GM19463 (cell line): ENCODE results near the gene FAIM2.

Experiments used
- ATAC-seq: cut with Tn5 transposase; IDR thresholded peaks from one replicate; pipeline ENCODE4 v1.9.1; 2021; ENCODE audit warnings: mild to moderate bottlenecking, moderate library complexity; ENCODE audit not compliant: unreplicated experiment

The FAIM2 gene

DNA sequence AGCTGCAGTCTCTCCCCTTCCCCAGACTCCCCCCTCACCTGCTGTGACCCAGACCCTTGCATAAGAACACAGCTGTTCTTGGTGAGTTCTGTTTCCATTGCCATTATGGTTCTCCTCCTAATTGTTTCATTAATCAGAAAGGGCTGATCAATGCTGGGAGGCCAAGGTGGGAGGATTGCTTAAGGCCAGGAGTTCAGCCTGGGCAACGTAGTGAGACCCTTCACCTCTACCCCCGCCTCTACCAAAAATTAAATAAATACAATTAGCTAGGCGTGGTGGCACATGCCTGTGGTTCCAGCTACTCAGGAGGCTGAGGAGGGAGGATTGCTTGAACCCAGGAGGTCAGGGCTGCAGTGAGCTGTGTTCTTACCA, 17.2 kb upstream of the FAIM2 start:
- no peak for ATAC-seq

DNA sequence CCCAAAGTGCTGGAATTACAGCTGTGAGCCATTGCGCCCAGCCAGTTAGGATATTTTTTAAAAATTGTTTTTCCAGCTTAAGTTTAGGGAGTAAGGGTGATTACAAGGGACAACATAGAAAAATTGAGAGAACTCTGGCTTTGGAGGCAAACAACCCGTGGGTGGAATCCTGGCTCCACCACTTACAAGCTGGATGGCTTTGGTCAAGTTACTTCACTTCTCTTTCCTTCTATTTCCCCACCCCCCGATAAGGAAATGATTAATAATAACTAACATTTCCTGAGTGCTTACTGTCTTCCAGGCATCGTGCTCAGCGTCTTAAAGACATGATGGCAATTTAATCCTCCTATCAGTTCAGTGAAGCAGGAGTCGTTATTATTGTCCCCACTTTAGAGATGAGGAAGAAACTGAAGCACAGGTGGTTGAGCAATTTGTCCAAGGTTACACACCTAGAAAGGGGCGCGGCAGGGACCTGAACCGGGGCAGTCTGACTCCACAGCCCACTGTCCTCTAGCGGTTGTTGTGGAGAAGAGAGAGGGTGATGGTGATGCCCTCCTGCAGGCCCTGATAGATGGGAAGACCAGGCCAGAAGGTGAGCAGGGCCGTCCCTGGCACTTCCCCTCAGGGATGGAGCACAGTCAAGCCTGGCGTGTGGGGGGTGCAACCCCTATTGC, 16.7 kb upstream of the FAIM2 start:
- no peak for ATAC-seq

DNA sequence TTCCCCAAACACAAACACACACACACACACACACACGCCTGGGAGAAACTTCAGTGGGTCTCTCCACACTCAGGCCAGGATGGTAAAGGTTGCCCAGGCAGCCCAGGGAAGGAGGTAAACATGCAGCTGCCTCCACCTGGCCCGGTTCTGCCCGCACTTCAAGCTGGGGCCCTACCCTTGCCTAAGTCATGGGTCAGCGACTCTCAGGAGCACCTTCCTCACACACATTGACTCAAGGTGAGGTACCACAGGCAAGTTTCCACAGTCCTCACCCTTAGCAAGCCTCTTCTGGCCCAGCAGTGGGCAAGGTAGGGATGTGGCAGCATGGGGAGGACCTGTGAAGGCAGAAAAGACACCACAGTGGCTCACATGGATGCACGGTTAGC, 14.1 kb upstream of the FAIM2 start:
- ATAC-seq = no peak

DNA sequence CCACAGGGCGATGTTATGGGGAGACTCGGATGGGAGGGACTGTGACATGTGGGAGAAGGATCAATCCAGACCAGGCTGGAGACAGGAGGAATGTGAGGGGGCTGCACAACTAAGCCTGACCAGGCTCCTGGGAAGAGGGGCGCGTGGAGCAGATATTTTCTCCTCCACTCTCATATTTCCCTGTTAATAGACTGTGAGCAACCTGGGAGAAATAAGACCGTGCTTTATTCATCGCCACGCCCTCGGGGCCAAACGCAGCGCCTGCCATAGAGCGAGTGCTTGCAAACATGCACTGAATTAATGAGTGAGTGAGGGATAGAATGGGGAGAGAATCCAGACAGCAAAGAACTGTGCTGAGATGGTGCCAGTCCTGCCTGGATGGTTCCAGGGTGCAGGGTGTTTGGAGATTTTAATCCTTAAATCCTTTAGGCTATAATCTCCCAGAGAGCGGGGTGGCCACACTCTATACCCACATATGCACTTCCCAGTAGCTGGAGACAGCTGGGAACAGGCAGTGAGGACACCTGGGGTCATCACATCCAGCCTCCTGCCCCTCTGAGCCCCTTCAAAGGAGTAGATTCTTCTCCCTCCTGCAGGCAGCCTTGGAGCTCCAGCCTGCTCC, 13.6 kb upstream of the FAIM2 start:
- no peak for ATAC-seq

DNA sequence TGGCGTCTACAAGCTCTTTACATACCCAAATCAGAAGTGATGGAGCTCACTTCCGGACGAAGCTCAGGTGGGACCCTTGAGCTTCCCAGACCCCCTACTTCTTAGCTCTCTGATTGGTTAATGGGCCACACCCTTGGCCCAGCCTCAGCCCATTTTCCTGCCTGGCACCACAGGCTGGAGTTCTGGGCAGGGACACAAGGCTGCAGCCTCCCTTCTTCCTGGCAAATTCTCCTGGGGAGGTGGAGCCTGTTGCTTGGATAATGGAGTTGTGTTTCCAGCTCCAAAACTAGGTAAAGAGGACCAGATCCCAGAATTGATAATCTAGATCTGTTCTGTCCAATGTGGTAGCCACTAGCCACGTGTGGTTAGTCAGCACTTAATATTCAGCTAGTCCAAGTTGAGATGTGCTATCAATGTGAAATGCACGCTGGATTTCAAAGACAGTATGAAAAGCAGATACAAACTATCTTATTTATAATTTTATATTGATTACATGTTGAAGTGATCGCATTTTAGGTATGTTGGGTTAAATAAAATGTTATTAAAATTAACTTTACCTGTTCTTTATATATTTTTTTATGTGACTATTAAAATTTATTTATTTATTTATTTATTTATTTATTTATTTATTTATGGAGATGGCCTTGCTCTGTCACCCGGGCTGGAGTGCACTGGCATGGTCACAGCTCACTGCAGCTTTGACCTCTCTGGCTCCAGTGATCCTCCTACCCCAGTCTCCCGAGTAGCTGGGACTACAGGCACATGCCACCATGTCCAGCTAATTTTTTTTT, 12.6 kb upstream of the FAIM2 start:
- no peak for ATAC-seq

DNA sequence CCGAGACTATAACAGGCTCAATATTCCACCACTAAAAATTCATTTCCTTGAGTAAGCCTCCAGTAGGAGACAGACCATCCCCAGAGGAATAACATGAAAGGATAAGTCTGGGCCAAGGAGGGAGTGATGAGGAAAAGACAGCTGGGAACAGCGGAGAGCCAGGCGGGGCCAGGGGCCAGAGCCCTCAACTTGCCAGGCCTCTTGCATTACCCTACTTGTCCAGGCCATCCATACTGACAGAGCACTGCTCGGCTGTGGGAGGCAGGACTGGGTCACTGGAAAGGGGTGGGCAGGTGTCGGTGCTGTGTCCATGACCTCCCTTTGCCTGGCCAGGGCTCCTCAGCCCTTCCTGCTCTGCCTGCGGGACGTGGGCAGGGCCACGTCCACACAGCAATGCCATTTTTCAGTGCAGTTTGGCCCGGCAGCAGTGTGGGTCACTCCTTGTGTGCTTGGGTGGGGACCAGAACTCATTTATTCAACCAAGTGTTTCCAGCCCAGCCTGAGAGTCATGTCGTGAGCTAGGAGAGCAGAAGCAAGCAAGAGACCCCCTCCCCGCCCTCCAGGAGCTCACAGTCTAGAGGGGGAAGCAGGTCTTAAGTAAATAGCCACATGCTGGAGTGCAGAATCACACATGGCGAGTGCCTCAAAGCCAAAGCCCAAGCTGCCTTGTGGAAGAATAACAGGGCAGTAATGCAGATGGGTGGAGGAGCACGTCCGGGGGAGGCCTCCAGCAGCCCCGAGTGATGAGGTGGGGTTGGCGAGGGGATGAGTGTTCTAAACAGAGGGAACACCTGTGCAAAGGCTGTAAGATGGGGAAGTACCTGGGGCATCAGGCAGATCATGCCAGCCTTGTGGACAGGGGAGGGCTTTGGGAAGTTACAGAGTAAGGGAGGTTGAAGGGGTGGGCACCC, 8.9 kb upstream of the FAIM2 start:
- no peak for ATAC-seq

DNA sequence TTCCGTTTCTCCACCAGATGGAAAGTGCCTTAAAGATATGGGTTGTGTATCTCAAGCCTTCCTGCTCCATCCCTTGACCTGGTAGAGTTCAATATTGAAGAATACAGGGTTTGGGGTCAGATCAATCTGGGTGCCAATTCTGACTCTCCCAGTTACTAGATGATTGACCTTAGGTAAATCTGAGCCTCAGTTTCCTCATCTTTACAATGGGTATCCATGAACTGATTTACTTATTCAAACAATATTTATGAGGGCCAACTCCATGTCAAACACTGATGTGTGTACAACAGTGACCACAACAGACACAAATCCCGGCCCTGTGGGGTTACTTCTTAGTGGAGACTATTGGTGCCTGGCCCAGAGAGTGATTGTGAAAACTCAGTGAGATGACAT, 7.5 kb upstream of the FAIM2 start:
- ATAC-seq = no peak

DNA sequence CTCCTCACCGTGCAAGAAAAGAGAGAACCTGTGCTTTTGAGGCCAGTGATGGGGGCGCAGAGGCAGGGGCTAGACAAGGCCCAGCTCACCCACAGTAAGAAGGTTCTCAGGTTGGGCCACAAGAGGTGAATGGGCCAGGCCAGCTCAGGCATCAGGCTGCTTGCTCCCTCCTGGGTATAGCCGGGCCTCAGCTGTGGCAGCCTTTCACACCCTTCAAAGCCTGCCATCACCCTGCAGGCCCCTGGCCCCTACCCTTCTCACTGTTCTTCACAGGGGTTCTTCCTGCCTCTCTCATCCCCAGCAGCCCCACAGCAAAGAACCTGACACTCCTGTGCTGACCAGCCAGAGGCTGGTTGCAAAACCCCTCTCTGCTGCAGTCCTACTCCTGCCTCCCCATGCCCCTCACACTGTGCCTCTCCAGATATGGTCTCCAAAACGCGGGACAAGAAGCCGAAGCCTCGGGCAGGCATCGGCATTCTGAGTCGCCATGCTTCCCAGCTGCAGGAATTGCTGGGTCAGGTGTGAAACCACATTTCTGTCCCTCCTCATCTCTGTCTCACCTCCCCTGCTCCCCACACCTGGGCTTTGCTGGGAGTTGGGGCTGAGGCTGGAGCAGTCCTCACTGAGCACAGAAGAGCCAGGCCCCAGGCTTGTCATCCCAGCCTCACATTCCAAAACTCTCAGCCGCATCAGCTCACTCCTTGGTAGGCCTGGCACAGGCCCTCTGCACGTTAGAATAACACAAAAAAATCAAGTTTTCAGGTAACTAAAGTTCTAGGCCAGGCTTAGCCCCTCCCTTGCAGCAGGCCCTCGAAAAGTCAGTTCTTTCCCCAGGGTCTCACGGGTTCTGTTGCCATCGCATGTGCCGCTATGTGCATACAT, 6.9 kb upstream of the FAIM2 start:
- no peak for ATAC-seq

DNA sequence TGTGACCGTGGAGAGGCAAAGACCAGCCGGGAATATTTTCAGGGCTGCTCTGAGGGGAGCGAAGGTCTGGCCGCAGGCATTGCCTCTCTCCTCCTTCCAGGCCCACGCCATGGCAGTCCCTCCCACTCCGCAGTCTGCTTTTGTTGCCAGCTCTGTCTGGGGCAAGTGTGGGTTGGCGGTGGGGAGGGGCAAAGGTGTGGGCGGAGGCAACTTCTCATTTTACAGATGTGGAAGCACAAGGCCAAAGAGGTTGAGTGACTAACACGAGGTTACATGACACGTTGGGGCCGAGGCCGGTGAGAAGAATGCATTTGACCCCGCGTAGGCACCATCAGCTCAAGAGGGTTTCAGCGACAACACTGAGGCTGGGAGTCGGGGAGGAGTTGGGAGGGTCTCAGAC, 6.1 kb upstream of the FAIM2 start:
- ATAC-seq = no peak

DNA sequence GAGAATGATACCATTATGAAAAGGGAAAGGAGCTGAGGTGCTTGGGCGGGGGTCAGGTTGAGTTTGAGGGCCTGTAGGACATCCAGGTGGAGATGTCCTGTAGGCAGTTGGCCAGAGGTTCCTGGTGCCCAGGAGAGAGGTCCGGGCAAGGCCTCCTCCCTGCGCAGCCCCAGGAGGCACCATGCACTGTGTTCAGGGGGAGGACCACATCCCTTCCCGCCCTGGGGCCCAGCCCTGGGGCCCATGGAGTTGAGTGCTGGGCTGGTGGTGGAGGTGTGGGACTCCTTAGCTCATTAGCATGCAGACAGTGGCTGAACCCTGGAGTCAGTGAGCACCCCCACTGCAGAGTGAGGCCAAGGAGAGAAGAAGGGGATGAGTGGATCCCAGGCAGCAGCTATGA, 5.7 kb upstream of the FAIM2 start:
- ATAC-seq = no peak

DNA sequence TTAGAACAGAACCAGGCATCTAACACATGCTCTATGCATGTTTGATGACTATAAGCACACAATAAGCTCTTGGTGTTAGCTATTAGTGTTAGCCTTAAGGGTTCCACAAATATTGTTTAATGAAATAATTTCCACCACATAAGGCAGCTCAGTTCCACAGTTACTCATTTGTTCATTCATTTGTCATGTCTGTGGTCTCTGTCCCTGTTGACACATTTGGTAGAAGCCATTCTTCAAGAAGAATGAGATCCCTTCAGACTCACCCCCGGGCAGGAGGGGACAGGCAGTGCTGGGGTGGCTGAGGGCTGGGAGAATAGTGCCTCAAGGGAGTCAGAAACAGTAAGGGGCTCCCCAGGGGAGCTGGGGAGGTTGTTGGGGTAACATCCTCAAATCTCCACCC, 3.7 kb upstream of the FAIM2 start:
- no peak for ATAC-seq

DNA sequence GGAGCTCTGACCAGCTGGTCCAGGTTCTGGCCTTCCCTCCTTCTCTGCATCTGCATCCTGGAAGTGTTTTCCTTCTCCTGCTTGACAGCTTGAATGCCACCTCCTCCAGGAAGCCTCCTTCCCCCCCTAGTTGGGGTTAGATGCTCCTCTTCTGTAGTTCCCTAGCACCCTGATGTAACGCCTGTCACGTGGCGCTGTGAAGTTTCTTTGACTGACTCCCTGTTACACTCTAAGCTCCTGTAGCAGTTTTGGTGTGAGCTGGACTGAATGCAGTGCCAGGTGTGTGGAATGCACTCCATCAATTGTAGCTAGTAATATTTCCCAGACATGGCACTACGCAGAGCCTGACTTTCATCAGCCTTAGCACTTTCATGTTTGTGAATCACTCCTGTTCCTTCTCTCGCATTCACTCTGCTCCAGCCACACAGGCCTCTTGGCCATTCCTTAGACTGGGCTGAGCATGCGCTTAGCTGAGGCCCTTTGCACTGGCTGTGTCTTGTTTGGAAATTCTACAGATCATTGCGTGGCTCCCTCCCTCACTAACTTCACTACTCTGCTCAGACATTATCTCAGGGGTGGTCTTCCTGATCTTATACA, 2.1 kb upstream of the FAIM2 start:
- ATAC-seq = no peak

DNA sequence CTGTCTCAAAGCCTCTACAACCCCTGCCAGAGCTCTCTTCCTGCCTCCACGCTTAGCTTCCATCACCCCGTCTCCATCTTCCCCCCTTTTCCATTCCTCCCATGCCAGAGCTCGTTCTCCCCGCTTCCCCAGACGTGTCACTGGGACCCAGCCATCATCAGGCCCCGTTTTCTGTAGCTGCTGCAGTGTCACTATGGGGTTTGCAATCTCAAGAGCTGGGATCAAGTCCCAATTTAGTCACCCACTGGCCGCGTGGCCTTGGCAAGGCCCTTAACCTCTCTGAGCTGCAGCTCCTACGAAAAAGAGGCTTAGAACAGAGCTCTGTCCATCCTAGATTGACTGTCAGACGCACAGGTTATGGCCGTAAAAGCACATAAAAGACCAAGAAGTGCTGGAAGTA, 901 bp upstream of the FAIM2 start:
- no peak for ATAC-seq

DNA sequence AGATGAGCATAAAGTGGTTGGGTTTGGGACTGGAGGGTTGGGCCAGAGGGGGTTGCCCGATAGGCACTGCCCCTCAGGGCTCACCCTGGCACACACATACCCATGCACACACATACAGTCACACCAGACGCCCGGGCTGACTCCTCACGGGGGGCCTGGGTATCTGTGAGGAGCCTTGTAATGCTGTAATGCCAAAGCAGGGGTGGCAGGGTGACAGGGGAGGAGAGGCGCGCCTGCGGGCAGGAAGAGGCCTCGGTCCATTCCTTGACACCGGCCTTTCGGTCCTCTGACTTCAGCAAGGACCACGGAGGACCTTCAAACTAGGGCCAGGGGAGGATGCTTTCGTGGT, 375 bp downstream of the FAIM2 start:
- ATAC-seq = no peak

DNA sequence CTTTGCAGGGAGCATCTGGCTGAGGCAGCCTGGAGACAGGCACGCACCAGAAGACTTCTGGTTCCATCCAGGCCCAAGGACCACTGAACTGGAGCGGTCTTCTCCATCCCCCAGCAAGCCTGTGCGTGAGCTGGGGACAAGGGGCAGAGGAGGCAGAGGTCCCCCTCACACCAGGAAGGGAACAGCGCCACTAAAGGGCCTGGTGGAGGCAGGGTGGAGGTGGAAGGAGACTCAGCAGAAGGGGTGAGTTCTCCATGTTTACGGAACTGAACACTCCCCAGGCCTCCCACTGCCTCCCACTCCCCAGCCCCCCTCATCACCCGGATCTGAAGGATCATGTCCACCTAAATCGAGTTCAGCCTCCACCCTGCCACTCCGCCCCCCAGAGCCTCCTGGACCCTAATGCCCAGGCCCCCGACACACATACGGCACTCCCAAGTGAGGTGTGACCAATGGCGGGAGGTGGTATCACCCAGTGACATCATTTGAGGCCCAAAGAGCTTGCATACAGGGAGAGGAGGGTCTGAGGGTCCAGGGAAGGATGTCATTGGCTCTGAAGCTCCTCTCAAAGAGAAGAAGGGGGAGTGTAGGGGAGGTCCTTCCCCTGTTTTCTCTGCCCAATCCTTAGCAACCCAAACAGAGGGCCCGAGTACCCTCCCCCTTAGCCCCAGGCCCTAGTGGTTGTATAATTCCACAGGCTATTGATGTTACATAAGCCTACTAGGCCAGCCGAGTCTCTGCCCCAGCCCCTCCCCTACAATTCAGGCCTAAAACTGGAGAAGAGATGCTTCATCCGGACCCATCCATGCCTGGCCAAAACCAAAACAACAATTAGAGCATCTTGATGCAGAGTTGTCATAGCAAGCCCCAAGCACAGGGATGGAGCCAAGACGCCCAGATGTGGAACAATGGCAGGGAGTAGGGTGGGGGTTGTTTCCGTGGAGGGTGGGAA, 1.0 kb downstream of the FAIM2 start:
- no peak for ATAC-seq

DNA sequence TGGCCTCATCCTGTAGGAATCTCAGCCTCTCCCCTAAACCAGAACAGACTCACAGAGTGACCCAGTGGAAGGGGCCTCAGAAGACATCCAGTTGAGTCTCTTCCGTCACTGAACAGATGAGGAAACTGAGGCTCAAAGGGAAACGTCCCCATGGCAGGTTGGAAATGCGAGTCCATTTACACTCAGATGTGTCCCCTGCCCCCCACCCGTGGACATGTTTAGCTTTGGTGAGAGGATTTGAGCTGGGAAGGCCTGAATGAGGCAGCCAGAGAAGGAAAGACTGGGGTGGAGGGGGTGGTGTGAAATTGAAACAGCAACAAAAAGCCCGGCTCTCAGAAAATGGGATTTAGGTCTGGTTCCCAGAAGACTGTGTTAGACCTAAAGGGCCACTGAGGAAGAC, 1.7 kb downstream of the FAIM2 start:
- no peak for ATAC-seq

DNA sequence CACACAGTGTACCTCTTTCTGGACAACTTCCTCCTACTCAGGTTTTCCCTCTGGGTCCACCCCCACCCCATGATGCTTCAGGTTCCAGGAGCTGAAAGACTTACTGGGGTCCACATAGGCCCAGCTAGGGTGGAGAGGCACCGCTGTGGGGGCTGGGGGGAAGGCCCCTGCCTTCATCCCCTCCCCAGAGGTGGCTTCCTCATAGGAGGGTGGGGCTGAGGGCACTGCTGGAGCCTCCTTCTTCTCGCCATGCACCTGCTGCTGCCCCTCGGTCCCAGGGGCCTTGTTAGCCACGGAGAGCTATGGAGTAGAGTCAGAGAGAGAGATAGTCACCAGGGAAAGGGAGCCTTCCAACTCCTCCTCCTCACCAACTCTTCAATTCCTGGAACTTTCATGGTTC, 2.7 kb downstream of the FAIM2 start:
- ATAC-seq = no peak

DNA sequence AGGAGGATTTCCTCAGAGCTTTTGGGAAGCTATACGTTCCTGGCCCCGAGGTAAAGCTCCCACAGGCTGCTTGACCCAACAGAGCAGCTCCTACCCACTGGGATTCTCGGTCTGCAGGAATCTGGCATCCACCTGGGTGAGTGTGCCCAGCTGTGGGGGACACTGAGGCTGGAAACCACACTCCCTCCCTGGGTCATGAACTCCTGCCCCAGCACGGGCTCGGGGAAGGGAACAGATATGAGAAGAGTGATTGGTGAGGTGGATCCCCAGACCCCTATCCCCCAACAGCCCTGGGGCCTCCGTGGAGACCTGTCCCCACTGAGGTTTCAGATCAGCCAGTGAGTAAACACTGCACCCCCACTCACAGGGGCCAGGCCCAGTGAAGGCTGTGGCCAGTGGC, 3.3 kb downstream of the FAIM2 start:
- no peak for ATAC-seq

DNA sequence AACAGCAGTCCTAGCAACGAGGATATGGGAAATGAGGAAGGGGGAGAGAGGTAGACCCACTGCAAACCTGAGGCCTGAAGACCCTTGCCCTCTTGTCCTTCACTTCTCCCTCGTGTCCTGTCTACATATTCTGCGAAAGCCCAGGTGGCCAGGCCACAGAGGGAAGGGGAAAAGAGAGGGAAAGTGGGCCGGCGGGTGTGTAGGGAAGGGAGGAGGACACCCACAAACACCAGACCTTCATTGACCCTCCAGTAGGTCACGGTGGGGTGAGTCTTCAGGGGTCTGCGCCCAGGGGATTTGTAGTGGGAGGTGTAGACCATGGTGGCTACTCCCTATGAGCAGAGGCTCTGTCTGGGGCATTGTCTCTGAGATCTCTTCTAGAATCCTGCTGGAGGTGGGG, 3.8 kb downstream of the FAIM2 start:
- no peak for ATAC-seq
